Choroid plexus epithelial cell (primary cell): Measurements from ENCODE around the gene TNFAIP2.
A peak's percentile ranks its signal among the peaks of the same experiment; 100 is the strongest.

ENCODE experiments used
- DNase-seq: peaks from one replicate; pipeline ENCODE4 v3.0.0-alpha.2; 2010; ENCODE audit warnings: low read depth
- H3K4me3 ChIP-seq: 2 replicates; pipeline ENCODE4 v1.5.1; 2011; ENCODE audit warnings: low read depth, mild to moderate bottlenecking, control low read depth, low read length, moderate library complexity
- CTCF ChIP-seq: conservative IDR thresholded peaks from 2 replicates; pipeline ENCODE4 v1.5.1; 2011; ENCODE audit warnings: low read depth, mild to moderate bottlenecking, control low read depth, inconsistent platforms, low read length, moderate library complexity

Gene TNFAIP2

GRCh38 chr14:103084021-103084919 is 39.0 kb upstream of the TNFAIP2 start, which contains the start of gene LBHD2:
LBHD2 (plus strand) TSS chr14:103084210; CDS start chr14:103086013, 1,803 bp downstream.
- no peak for TF ChIP-seq CTCF
- no peak within 1 kb of the TSS for H3K4me3 ChIP-seq

GRCh38 chr14:103085106-103086091 is 37.9 kb upstream of the TNFAIP2 start:
- no peak for DNase-seq
- no peak overlapping the region for H3K4me3 ChIP-seq
- TF ChIP-seq CTCF = peak; percentile 40

More at GRCh38 chr14:103084021-103084919, 39.0 kb upstream of the TNFAIP2 start, which contains the start of gene LBHD2:
- DNase-seq = no peak

- no peak overlapping the region for H3K4me3 ChIP-seq
- no peak for TF ChIP-seq CTCF
- no peak for DNase-seq
These were observed 36.4 kb upstream of the TNFAIP2 start for GRCh38 chr14:103086771-103087342.

GRCh38 chr14:103087343-103087835 is 35.9 kb upstream of the TNFAIP2 start:
- TF ChIP-seq CTCF = no peak
- no peak for DNase-seq
- no peak overlapping the region for H3K4me3 ChIP-seq

- no peak overlapping the region for H3K4me3 ChIP-seq
- no peak for DNase-seq
- no peak for TF ChIP-seq CTCF
These were observed 34.3 kb upstream of the TNFAIP2 start for GRCh38 chr14:103088921-103089320.
